ENCODE measurements around the gene AP1S2. TPM values are rescaled to one million over a fixed set of nuclear protein-coding genes. Genes with fewer than 3 reads are reported as not detected.
"Not testable (repeated sequence)": the region's sequence is repeated elsewhere in the genome, so short reads cannot be mapped to it uniquely, and the experiment has no call there.

The AP1S2 gene
- total and polyA plus RNA-seq, 9 of the 15 experiments (the other 6 are each of a cell fraction or from before 2014, with no cell fraction given): 11.1 to 64.2 (median 25.8) TPM

DNA sequence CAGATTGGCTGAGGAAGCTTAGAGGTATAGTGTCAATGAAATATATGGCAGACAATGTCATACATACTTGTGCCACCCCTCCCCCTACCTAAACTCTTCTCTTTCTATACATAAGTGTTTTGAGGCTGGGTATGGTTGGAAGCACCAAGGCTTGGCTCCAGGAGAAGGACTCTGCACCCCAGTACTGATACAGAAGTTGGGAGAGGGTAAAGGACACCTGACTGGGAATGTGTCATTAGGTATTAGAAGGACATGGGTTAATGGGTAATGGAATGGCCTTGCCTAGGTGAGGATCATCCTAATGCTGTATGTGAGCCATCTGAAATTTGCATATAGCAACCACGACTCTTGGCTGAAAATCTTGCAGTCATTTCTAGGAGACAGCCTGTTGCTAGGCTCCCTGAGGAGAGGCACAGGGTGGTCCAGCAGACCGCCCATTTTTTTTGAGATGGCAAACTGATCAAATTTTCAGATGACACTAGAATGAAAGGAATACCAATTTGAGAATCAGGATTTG lies 26.8 kb upstream of the AP1S2 start:
- H3K9me1 ChIP-seq (ENCODE audit: control insufficient read depth, insufficient read depth, low read length): no peaks in the 10 kb centered on the region
- no peaks in the 10 kb centered on the region for H3K27me3 ChIP-seq (ENCODE audit: control insufficient read depth in 2 of 2, insufficient read depth in 2 of 2, low read length in 2 of 2)
- ChIA-PET POLR2A (no interaction called here), CTCF (ENCODE audit: low intra/inter-chr PET ratio) (no interaction called here)
- H3K9ac ChIP-seq (ENCODE audit: insufficient read depth in 1 of 2, low read depth in 2 of 2, low read length in 2 of 2): no peak overlapping the region
- H3K9me3 ChIP-seq (replicated peaks; ENCODE audit: control insufficient read depth, insufficient read depth, low read depth, low read length): no peaks in the 10 kb centered on the region
- H4K20me1 ChIP-seq (replicated peaks; ENCODE audit: control insufficient read depth, insufficient read depth, low read length): no peaks in the 10 kb centered on the region
- H3K4me2 ChIP-seq (ENCODE audit: insufficient read depth, low read length): no peak overlapping the region
- TF ChIP-seq CTBP1 (IDR thresholded peaks at IDR 0.05; ENCODE audit: borderline replicate concordance): no peak
- no peak for TF ChIP-seq RFX7 (CRISPR knock-in tag; IDR thresholded peaks at IDR 0.05)
- TF ChIP-seq SAFB2 (IDR thresholded peaks at IDR 0.05; ENCODE audit: borderline replicate concordance, low read depth, low read length, severe bottlenecking): no peak
- TF ChIP-seq SRSF9 (IDR thresholded peaks at IDR 0.05; ENCODE audit: borderline replicate concordance, low read depth, low read length): no peak
- TF ChIP-seq RNF2 (IDR thresholded peaks at IDR 0.05): no peak
- TF ChIP-seq, protein P1, sequence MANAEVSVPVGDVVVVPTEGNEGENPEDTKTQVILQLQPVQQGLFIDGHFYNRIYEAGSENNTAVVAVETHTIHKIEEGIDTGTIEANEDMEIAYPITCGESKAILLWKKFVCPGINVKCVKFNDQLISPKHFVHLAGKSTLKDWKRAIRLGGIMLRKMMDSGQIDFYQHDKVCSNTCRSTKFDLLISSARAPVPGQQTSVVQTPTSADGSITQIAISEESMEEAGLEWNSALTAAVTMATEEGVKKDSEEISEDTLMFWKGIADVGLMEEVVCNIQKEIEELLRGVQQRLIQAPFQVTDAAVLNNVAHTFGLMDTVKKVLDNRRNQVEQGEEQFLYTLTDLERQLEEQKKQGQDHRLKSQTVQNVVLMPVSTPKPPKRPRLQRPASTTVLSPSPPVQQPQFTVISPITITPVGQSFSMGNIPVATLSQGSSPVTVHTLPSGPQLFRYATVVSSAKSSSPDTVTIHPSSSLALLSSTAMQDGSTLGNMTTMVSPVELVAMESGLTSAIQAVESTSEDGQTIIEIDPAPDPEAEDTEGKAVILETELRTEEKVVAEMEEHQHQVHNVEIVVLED (CRISPR knock-in tag; IDR thresholded peaks at IDR 0.05): no peak
- TF ChIP-seq PML (IDR thresholded peaks at IDR 0.05; ENCODE audit: low read length): no peak
- no peak for TF ChIP-seq PTRF (tag; IDR thresholded peaks at IDR 0.05)
- TF ChIP-seq ZNF79 (CRISPR knock-in tag; IDR thresholded peaks at IDR 0.05; ENCODE audit: low read depth): no peak
- TF ChIP-seq LCOR (CRISPR knock-in tag; IDR thresholded peaks at IDR 0.05): no peak
- TF ChIP-seq HCFC1 (IDR thresholded peaks at IDR 0.05; ENCODE audit: low read depth, low read length): no peak
- TF ChIP-seq ZNF57 (CRISPR knock-in tag; IDR thresholded peaks at IDR 0.05): no peak
- TF ChIP-seq NFE2 (IDR thresholded peaks at IDR 0.05; ENCODE audit: low read depth): no peak
- TF ChIP-seq ARHGAP35 (IDR thresholded peaks at IDR 0.05; ENCODE audit: partially characterized antibody): no peak
- TF ChIP-seq CEBPG (CRISPR knock-in tag; IDR thresholded peaks at IDR 0.05): no peak
- no peak for TF ChIP-seq CEBPG (tag; conservative IDR thresholded peaks at IDR 0.05 in 1 of 2, IDR thresholded peaks at IDR 0.05 in 1 of 2)
- no peak for TF ChIP-seq NUFIP1 (IDR thresholded peaks at IDR 0.05; ENCODE audit: partially characterized antibody)
- no peak for TF ChIP-seq NBN (IDR thresholded peaks at IDR 0.05; ENCODE audit: low read depth)
- TF ChIP-seq MAFK (IDR thresholded peaks at IDR 0.05; ENCODE audit: low read length): no peak
- no peak for TF ChIP-seq ZNF75A (CRISPR knock-in tag; IDR thresholded peaks at IDR 0.05)
- DNase-seq (ENCODE audit: extremely low read depth in 1 of 4, low spot score in 3 of 4): no peak
- H3K36me3 ChIP-seq (ENCODE audit: control insufficient read depth, insufficient read depth, low read length): no peaks in the 10 kb centered on the region
- no peak for FAIRE-seq
- H3K27ac ChIP-seq (ENCODE audit: extremely low read depth, low read depth, low read length): no peak overlapping the region
- no peak for ATAC-seq
- intact Hi-C loops (cut with micrococcal nuclease): no loop called here
- H3K4me1 ChIP-seq (replicated peaks in 1 of 2; ENCODE audit: control insufficient read depth in 2 of 2, insufficient read depth in 2 of 2, low read length in 2 of 2): peaks cover 0 to 5% of the 10 kb centered on the region in 2 experiments; a peak in 2 of 5 replicates
- in situ Hi-C loops (cut with MboI): no loop called here
- no TSS peak for BruUV-seq (replicated peaks)
- no peak overlapping the region for H2AFZ ChIP-seq (ENCODE audit: low read depth, low read length)
- WGBS (ENCODE audit: insufficient coverage, low coverage, missing lambda C conversion rate): 0% methylated on average over 2 of the region's 2 CpGs
- no peaks in the 10 kb centered on the region for H3K79me2 ChIP-seq (ENCODE audit: control insufficient read depth, insufficient read depth, low read length)
- H3K4me3 ChIP-seq: no peak overlapping the region

DNA sequence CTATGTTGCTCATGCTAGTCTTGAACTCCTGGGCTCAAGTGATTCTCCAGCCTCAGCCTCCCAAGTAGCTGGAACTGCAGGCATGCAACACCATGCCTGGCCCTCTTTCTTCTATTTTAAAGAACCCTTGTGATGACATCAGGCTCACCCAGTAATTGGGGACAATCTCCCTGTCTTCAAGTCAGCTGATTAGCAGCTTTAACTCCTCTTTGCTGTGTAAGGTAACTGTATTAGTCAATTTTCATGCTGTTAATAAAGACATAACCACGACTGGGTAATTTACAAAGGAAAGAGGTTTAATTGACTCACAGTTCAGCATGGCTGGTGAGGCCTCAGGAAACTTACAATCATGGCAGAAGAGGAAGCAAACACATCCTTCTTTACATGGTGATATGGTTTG lies 23.3 kb upstream of the AP1S2 start:
- H3K79me2 ChIP-seq (ENCODE audit: control insufficient read depth, insufficient read depth, low read length); CTCF ChIA-PET (ENCODE audit: low intra/inter-chr PET ratio); H3K9me1 ChIP-seq (ENCODE audit: control insufficient read depth, insufficient read depth, low read length); H3K4me3 ChIP-seq; DNase-seq (ENCODE audit: extremely low read depth in 1 of 4, low spot score in 3 of 4); intact Hi-C loops (cut with micrococcal nuclease); FAIRE-seq; H3K4me2 ChIP-seq (ENCODE audit: insufficient read depth, low read length); H3K36me3 ChIP-seq (ENCODE audit: control insufficient read depth, insufficient read depth, low read length); H3K27ac ChIP-seq (ENCODE audit: extremely low read depth, low read depth, low read length); H3K9me3 ChIP-seq (replicated peaks; ENCODE audit: control insufficient read depth, insufficient read depth, low read depth, low read length); POLR2A ChIA-PET; H3K27me3 ChIP-seq (ENCODE audit: control insufficient read depth in 2 of 2, insufficient read depth in 2 of 2, low read length in 2 of 2); H3K4me1 ChIP-seq (replicated peaks in 1 of 2; ENCODE audit: control insufficient read depth in 2 of 2, insufficient read depth in 2 of 2, low read length in 2 of 2); H3K9ac ChIP-seq (ENCODE audit: insufficient read depth in 1 of 2, low read depth in 2 of 2, low read length in 2 of 2); BruUV-seq (replicated peaks); ATAC-seq; in situ Hi-C loops (cut with MboI); H2AFZ ChIP-seq (ENCODE audit: low read depth, low read length); H4K20me1 ChIP-seq (replicated peaks; ENCODE audit: control insufficient read depth, insufficient read depth, low read length): not testable (repeated sequence)
- WGBS (ENCODE audit: insufficient coverage, low coverage, missing lambda C conversion rate): 0% methylated on average over 1 of the region's 1 CpG
